ENCODE results near the gene PID1.

Gene PID1

DNA sequence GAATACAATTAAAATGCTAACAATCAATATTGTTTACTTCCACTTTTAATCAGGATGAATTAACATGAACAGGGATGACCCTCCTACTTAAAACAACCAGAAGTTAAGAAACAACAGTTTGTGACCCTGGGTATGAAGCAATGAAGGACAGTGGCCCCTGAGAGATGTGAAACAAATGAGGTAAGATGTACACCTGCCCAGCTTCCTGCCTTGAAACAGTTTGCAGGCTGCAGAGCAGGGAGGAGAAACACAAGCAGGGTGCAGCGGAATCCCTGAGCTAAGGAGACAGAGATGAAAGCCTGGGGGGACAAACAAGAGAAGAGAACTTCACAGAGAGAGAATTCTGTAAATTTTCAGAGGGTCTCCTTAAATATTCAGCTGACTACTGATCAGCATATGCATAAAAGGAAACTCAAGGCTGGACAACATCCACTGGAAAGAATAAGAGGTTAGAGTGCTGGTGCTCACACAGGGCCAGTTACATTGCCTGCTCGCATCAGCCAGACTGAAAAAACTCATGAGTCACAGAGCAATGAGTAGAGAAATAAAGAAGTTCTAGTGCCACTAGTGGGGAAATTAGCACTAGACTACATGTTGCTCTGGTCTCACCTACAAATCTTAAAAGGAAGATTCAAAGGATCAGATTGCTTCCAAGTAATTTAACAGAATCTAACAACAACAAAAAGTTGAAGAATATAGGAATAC is 106.4 kb downstream of the PID1 start:
- no peak overlapping the region for H3K4me3 ChIP-seq (ENCODE audit: low read depth, low read length)
- TF ChIP-seq, protein P1, sequence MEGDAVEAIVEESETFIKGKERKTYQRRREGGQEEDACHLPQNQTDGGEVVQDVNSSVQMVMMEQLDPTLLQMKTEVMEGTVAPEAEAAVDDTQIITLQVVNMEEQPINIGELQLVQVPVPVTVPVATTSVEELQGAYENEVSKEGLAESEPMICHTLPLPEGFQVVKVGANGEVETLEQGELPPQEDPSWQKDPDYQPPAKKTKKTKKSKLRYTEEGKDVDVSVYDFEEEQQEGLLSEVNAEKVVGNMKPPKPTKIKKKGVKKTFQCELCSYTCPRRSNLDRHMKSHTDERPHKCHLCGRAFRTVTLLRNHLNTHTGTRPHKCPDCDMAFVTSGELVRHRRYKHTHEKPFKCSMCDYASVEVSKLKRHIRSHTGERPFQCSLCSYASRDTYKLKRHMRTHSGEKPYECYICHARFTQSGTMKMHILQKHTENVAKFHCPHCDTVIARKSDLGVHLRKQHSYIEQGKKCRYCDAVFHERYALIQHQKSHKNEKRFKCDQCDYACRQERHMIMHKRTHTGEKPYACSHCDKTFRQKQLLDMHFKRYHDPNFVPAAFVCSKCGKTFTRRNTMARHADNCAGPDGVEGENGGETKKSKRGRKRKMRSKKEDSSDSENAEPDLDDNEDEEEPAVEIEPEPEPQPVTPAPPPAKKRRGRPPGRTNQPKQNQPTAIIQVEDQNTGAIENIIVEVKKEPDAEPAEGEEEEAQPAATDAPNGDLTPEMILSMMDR (IDR thresholded peaks at IDR 0.05; ENCODE audit: control insufficient read depth, extremely low read depth, insufficient read depth): no peak
- no peak for DNase-seq (ENCODE audit: low read depth)

DNA sequence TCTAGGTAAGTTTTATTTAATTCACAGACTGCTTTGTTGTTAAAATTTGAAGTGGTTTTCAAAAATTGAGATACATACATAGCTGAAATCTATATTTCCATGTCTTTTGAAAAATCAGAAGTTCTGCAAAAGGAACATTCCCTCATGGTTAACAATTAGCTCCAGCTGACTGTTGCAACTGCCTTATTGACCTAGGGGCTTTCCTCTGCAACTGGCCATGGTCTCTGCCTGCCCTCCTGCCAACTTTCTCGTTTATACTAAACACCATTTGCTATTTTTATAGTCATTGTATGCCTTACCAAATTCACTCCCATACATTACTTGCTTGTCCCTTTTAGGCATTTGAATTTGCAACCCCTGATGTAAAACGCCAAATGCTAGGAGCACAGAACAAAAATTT is 107.2 kb downstream of the PID1 start:
- DNase-seq (ENCODE audit: low read depth): no peak
- no peak overlapping the region for H3K4me3 ChIP-seq (ENCODE audit: low read depth, low read length)
- TF ChIP-seq, protein P1 (IDR thresholded peaks at IDR 0.05; ENCODE audit: control insufficient read depth, extremely low read depth, insufficient read depth): no peak

DNA sequence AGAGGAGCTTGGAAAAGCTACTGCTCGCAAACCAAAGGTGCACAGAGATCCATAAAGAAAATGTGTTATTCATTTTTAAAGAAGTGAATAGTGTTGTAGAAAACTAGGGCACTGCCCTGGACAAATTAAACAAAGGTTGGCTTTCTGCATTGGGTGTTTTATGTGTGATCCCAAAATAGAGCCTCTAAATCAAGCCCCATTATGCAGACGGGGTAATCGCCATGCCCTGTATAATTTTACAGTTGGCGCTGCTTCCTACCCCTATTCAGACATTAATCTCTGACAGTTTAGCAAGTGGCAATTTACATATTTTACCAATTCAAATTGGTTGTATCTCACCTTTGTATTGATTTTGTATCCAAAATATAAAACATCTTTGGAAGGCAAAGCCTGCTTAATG is 109.1 kb downstream of the PID1 start:
- no peak overlapping the region for H3K4me3 ChIP-seq (ENCODE audit: low read depth, low read length)
- TF ChIP-seq, protein P1 (IDR thresholded peaks at IDR 0.05; ENCODE audit: control insufficient read depth, extremely low read depth, insufficient read depth): no peak
- DNase-seq (ENCODE audit: low read depth): no peak

DNA sequence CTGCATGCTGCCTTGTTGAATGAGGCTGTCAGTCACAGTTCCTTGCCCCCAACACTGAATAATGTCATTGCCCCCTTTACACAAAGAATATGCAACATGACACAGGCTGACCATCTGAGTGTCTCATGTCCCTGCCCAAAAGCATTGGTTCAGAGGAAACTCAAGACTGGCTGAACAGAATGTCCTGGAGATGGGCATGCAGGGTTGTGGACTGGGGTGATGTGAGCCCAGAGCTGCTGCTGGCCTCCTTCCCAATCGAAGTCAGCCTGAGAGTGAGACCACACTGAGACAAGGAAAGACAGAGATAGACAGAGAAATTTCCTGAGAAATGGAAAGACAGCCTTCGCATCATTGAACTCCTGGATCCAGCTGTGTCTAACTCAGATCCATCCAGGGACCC is 110.1 kb downstream of the PID1 start:
- DNase-seq (ENCODE audit: low read depth): no peak
- H3K4me3 ChIP-seq (ENCODE audit: low read depth, low read length): no peak overlapping the region
- TF ChIP-seq, protein P1 (IDR thresholded peaks at IDR 0.05; ENCODE audit: control insufficient read depth, extremely low read depth, insufficient read depth): no peak

DNA sequence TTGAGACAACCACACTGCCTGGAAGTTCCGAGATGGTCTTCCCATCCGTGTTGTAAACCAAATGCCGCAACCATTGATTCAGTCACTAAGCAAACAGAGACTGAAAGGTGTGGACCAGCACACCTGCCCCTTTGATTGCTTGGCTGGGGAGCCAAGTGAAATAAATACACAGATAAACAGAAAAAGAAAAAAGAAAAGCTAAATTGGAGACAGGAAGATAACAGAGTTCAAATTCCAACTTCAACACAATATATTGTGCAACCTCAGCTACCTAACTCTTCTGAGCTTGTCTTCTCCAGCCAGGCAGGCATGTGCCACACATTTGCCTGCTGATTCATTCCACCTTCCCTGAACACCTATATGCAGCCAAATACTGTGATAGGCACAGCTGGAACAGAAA is 110.9 kb downstream of the PID1 start:
- TF ChIP-seq, protein P1 (IDR thresholded peaks at IDR 0.05; ENCODE audit: control insufficient read depth, extremely low read depth, insufficient read depth): no peak
- DNase-seq (ENCODE audit: low read depth): no peak
- H3K4me3 ChIP-seq (ENCODE audit: low read depth, low read length): no peak overlapping the region

DNA sequence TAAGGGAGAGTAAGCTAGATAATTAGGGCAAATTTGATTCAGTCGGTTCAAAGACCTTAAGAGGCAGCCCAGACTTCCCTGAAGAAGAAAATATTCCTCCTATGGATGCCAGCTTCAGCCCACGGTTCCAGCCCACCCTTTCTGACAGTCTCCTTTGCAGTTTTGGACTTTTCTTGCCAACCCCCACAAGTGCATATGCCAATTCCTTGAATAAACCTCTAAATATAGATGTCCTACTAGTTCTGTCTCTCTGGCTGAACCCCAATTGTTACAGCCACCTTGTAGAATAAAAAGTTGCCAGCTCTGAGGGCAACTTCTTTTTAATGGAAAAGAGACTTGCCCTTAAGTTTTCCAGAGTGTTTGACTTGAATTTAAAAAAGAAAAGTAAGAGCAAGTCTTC is 111.7 kb downstream of the PID1 start:
- TF ChIP-seq, protein P1 (IDR thresholded peaks at IDR 0.05; ENCODE audit: control insufficient read depth, extremely low read depth, insufficient read depth): no peak
- H3K4me3 ChIP-seq (ENCODE audit: low read depth, low read length): no peak overlapping the region
- DNase-seq (ENCODE audit: low read depth): no peak

GRCh38 chr2:229154381-229154780 is 116.7 kb downstream of the PID1 start:
- no peak for DNase-seq (ENCODE audit: low read depth)
- no peak overlapping the region for H3K4me3 ChIP-seq (ENCODE audit: low read depth, low read length)
- TF ChIP-seq, protein P1 (IDR thresholded peaks at IDR 0.05; ENCODE audit: control insufficient read depth, extremely low read depth, insufficient read depth): no peak

Measured in LNCaP clone FGC (cell line).